ENCODE results near the gene CCL18. TPM values are rescaled to one million over a fixed set of nuclear protein-coding genes. Genes with fewer than 3 reads are reported as not detected.
"Not testable (repeated sequence)": the region's sequence is repeated elsewhere in the genome, so short reads cannot be mapped to it uniquely, and the experiment has no call there.

The CCL18 gene
- total and polyA plus RNA-seq, 9 donors: 0.20 to 28.4 (median 0.90) TPM; not detected in 3

DNA sequence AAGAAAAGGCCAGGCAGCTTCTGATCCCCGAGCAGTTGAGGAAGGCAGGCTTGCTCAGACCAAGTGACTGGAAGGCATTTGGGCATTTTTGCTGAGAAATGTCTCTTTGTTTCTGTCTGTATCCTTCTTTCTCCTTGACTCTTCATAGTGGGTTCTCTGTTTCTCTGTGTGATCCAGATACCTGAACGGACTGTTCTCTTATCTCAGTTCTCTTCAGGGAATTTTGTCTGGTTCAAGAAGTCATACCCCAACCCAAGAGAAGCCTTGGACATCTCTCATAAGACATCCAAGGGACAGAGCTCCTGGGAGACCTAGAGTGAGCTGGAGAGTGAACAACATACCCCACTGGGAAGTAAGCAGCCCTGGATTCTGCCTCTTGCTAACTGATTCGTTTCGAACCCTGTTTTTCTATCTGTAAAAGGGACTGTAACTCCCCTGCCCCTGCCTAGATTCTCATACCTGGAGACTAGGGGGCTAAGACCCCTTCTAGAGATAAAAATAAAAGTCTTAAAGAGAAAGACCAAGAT, 25.3 kb downstream of the CCL18 start:
- H3K27me3 ChIP-seq: no peaks in the 10 kb centered on the region
- H3K4me1 ChIP-seq (ENCODE audit: insufficient read depth): no peaks in the 10 kb centered on the region
- H3K27ac ChIP-seq: no peak overlapping the region
- DNase-seq: no peak
- intact Hi-C loops (cut with DNase I): loop anchor here in 1 of 4 donors (5.0 kb wide), 1 partner anchor 1192 kb away; no protein-coding TSS in a partner anchor
- H3K9me3 ChIP-seq: no peaks in the 10 kb centered on the region
- WGBS, 3 donors: 69 to 73% (median 69%) methylated on average over 4 of the region's 4 CpGs
- no peaks in the 10 kb centered on the region for H3K36me3 ChIP-seq
- TF ChIP-seq, protein P1, sequence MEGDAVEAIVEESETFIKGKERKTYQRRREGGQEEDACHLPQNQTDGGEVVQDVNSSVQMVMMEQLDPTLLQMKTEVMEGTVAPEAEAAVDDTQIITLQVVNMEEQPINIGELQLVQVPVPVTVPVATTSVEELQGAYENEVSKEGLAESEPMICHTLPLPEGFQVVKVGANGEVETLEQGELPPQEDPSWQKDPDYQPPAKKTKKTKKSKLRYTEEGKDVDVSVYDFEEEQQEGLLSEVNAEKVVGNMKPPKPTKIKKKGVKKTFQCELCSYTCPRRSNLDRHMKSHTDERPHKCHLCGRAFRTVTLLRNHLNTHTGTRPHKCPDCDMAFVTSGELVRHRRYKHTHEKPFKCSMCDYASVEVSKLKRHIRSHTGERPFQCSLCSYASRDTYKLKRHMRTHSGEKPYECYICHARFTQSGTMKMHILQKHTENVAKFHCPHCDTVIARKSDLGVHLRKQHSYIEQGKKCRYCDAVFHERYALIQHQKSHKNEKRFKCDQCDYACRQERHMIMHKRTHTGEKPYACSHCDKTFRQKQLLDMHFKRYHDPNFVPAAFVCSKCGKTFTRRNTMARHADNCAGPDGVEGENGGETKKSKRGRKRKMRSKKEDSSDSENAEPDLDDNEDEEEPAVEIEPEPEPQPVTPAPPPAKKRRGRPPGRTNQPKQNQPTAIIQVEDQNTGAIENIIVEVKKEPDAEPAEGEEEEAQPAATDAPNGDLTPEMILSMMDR (IDR thresholded peaks at IDR 0.05): no peak
- TF ChIP-seq POLR2A (IDR thresholded peaks at IDR 0.05) (no peak), EP300 (IDR thresholded peaks at IDR 0.05) (no peak)
- H3K4me3 ChIP-seq: no peak overlapping the region

DNA sequence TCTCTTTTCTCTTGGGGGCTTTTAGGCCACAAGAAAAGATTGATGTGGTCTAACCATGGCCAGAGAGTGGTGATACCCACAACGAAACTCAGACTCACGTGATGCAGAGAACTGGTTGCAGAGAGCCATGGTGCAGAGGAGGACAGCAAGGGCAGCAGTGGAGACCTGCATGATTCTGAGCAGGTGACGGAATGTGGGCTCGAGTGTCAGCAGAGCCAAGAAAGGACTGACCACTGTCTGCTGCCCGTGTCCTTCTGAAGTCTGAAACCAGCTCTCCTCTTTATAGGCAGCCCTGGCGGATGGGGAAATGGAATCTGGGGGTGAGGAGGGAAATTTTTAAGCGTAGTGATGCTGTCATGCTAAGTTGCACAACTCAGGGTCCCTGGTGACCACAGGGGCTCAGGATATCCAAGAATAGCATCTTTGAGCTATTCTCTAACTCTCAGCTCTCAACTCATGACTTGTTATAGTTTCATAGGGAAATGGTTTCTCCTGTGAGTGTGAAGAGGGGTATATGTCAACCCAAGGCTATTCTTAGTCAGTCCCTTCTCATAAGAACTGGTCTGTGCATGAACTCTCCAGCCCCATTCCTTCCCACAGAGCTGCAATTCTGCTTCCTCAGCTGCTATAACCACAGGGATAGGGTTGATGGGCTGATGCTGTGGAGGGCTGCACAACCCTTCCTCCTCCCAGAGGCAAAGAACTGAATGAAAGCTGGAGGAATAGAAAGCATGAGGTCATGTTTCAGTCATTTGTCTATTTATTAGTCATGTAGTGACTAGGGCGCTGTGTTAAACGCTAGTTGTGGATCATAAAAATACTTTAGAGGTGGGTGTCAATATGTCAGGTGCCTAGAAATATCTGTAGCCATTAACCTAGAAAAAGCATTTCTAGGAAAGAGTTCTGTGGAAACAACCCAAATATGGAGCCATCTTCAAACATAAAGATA, 26.1 kb downstream of the CCL18 start, which contains the start of gene CCL3:
CCL3 (minus strand) TSS at position 256 of the 949 bp plus-strand sequence; CDS start at position 171, 85 bp downstream.
- TF ChIP-seq EP300 (IDR thresholded peaks at IDR 0.05) (no peak), POLR2A (IDR thresholded peaks at IDR 0.05) (no peak)
- TF ChIP-seq, protein P1 (IDR thresholded peaks at IDR 0.05): no peak
- H3K36me3 ChIP-seq: no peaks in the 10 kb centered on the region
- WGBS, 3 donors: 63 to 77% (median 67%) methylated on average over 9 of the region's 9 CpGs
- DNase-seq: no peak
- H3K9me3 ChIP-seq: no peaks in the 10 kb centered on the region
- no peak within 1 kb of the TSS for H3K4me3 ChIP-seq
- H3K27me3 ChIP-seq: no peaks in the 10 kb centered on the region
- intact Hi-C loops (cut with DNase I): loop anchor here in 1 of 4 donors (5.0 kb wide), 1 partner anchor 1193 kb away; no protein-coding TSS in a partner anchor
- H3K27ac ChIP-seq: no peak within 1 kb of the TSS
- no peaks in the 10 kb centered on the region for H3K4me1 ChIP-seq (ENCODE audit: insufficient read depth)

DNA sequence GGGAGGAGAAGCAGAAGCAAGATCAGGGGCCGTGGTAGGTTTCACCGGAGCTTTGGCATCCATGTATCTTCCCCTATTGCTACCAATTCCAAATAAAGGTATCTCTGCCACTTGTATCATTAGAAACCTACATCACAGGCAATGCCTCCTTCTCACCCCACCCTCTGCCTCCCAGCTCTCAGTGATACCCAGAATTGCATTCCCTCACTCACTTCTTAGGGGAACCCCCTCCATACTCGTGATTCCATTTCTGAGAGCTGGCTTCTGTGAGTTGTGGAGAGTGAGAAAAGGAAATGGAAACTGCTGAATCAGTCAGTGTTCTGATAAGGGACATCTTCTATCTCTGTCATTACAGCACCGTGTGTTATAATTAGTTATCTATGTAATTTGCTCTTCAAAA, 28.2 kb downstream of the CCL18 start:
- H3K27ac ChIP-seq: no peak overlapping the region
- no peaks in the 10 kb centered on the region for H3K27me3 ChIP-seq
- no peaks in the 10 kb centered on the region for H3K36me3 ChIP-seq
- 51 to 62% (median 57%) methylated on average over 4 of the region's 4 CpGs for WGBS, 3 donors
- TF ChIP-seq POLR2A (IDR thresholded peaks at IDR 0.05): no peak
- TF ChIP-seq, protein P1 (IDR thresholded peaks at IDR 0.05): no peak
- no peak for TF ChIP-seq EP300 (IDR thresholded peaks at IDR 0.05)
- no peaks in the 10 kb centered on the region for H3K4me1 ChIP-seq (ENCODE audit: insufficient read depth)
- H3K4me3 ChIP-seq: no peak overlapping the region
- no peak for DNase-seq
- H3K9me3 ChIP-seq: no peaks in the 10 kb centered on the region
- intact Hi-C loops (cut with DNase I): no loop called here

DNA sequence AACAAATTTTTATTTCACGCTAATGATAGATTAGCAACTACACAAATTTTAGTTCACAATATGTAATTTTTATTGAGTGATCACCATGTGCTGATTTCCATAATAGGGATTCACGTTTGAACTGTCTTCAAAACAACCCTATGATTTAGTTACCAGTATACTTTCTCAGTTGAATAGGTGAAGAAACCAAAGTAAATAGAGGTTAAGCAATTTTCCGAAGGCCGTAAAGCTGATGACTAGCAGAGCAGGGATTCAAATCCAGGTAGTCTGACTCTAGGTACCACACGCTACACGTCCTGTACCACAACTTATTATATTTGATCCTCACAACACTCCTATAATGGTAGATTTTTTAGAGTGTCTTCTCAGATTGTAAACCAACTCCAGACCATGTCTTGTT, 28.6 kb downstream of the CCL18 start:
- intact Hi-C loops (cut with DNase I); H3K27ac ChIP-seq; H3K4me3 ChIP-seq; H3K27me3 ChIP-seq; H3K9me3 ChIP-seq; H3K36me3 ChIP-seq; H3K4me1 ChIP-seq (ENCODE audit: insufficient read depth); DNase-seq: not testable (repeated sequence)
- WGBS, 3 donors: 75 to 79% (median 75%) methylated on average over 6 of the region's 6 CpGs
